ENCODE data around the gene ARHGAP19. TPM values are rescaled to one million over a fixed set of nuclear protein-coding genes. Genes with fewer than 3 reads are reported as not detected.

The ARHGAP19 gene
- total RNA-seq, 4 donors from 2014 or later = 37.5 to 109 (median 77.7) TPM

DNA sequence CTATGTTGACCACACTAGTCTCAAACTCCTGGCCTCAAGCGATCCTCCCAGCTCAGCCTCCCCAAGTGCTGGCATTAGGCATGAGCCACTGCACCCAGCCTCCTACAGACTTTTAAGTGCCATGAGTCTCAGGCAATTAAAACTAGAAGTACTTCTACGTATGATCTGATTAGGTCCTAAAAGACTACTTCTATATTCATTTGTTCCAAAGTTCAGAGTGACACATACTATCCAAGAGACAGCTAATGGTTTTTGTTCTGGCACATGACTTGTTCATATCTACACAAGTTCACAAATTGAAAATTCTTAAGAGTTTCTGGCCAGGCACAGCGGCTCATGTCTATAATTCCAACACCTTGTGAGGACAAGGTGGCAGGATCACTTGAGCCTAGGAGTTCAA, 11.7 kb downstream of the ARHGAP19 start:
- Histone ChIP-seq H3K4me3 (no peak overlapping the region), H3K27me3 (no peaks in the 10 kb centered on the region), H3K27ac (no peak overlapping the region), H3K9me3 (no peaks in the 10 kb centered on the region), H3K4me1 (peaks cover 7 to 26% (median 13%) of the 10 kb centered on the region in 4 donors), H3K36me3 (no peaks in the 10 kb centered on the region)
- TF ChIP-seq, protein P1, sequence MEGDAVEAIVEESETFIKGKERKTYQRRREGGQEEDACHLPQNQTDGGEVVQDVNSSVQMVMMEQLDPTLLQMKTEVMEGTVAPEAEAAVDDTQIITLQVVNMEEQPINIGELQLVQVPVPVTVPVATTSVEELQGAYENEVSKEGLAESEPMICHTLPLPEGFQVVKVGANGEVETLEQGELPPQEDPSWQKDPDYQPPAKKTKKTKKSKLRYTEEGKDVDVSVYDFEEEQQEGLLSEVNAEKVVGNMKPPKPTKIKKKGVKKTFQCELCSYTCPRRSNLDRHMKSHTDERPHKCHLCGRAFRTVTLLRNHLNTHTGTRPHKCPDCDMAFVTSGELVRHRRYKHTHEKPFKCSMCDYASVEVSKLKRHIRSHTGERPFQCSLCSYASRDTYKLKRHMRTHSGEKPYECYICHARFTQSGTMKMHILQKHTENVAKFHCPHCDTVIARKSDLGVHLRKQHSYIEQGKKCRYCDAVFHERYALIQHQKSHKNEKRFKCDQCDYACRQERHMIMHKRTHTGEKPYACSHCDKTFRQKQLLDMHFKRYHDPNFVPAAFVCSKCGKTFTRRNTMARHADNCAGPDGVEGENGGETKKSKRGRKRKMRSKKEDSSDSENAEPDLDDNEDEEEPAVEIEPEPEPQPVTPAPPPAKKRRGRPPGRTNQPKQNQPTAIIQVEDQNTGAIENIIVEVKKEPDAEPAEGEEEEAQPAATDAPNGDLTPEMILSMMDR (IDR thresholded peaks at IDR 0.05) = no peak
- TF ChIP-seq POLR2A (IDR thresholded peaks at IDR 0.05) (no peak), EP300 (IDR thresholded peaks at IDR 0.05) (no peak)
- WGBS, 2 donors = 97% methylated on average over 3 of the region's 3 CpGs
- DNase-seq (ENCODE audit: low spot score in 2 of 2) = no peak

DNA sequence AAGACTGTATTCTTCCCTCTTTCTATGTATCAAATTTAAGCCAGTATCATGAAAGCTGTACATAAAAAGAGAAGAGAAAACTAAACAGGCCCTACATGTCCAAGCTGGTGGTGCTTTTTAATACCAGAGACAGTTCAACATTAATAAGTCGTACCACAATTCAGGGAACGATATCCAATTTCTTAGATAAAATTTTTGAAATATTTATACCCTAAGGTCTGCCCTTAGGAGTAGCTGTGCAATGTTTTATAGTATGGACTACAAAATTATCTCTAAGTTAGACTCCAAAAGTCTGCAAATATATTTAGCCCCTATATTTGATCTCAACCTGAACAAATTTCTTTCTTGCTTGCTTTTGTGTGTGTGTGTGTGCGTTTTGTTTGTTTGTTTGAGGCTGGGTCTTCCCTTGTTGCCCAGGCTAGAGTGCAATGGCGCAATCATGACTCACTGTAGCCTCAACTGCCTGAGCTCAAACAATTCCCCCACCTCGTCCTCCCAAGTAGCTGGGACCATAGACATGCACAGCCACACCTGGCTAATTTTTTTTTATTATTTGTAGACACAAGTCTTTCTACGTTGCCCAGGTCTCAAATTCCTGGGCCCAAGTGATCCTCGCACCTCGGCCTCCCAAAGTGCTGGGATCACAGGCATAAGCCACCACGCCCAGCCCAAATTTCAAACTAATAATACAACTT, 13.2 kb downstream of the ARHGAP19 start:
- no peaks in the 10 kb centered on the region for H3K36me3 ChIP-seq
- H3K4me1 ChIP-seq = peaks cover 7 to 32% (median 13%) of the 10 kb centered on the region in 4 donors
- WGBS, 2 donors = 73 to 74% methylated on average over 9 of the region's 9 CpGs
- no peak overlapping the region for H3K4me3 ChIP-seq
- TF ChIP-seq, protein P1 (IDR thresholded peaks at IDR 0.05) = no peak
- no peak for TF ChIP-seq POLR2A (IDR thresholded peaks at IDR 0.05)
- TF ChIP-seq EP300 (IDR thresholded peaks at IDR 0.05) = no peak
- no peaks in the 10 kb centered on the region for H3K27me3 ChIP-seq
- DNase-seq (ENCODE audit: low spot score in 2 of 2) = no peak
- no peaks in the 10 kb centered on the region for H3K9me3 ChIP-seq
- H3K27ac ChIP-seq = peak overlapping the region in 3 of 4 donors; percentile 11 to 78 (median 51)

DNA sequence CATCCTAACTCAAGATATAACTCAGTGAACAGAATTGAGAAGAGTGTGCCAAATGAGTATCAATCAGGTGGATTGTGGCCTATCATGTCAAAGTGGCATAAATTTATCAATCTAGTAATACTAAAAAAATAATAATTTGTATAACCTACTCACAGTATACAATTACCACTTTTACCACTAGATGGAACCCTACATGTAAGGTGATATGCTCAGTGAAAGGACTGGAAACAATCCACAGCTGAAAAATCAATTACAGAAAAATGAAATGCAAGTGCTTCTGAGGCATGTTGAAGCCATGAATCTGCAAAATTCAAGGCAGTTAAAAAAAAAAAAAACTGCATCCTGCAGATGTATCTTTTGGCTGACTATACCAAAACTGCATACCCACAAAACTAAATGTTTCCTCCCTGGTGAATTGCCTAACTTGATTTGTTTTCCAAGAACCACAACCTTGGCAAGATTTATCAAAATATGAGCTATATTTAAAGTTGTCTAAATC, 13.9 kb downstream of the ARHGAP19 start:
- Histone ChIP-seq H3K4me3 (no peak overlapping the region), H3K9me3 (no peaks in the 10 kb centered on the region), H3K27ac (peak overlapping the region in 2 of 4 donors; percentile 61 to 78), H3K4me1 (peaks cover 7 to 32% (median 13%) of the 10 kb centered on the region in 4 donors), H3K27me3 (no peaks in the 10 kb centered on the region), H3K36me3 (no peaks in the 10 kb centered on the region)
- TF ChIP-seq POLR2A (IDR thresholded peaks at IDR 0.05) = no peak
- TF ChIP-seq, protein P1 (IDR thresholded peaks at IDR 0.05) = peak; percentile 58 to 75 (median 64)
- peak; percentile 66 to 78 for TF ChIP-seq EP300 (IDR thresholded peaks at IDR 0.05)
- DNase-seq (ENCODE audit: low spot score in 2 of 2) = no peak

DNA sequence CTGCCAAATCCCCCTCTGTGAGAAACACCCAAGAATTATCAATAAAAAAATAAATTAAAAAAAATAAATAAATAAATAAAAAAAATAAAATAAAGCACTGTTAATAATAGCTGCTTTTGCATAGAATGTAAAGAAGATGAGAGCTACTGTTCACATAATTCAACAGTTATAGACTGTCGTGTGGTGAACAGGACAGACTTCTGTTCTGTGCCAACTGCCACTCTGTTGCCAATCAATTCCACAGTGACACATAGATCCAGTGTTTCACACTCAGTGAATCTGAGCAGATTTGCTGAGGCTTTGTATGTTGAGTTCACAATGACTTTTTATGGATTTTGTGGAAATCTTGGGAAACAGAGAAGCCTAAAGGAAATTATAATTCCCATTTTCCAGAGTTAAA, 14.9 kb downstream of the ARHGAP19 start:
- Histone ChIP-seq H3K27me3 (no peaks in the 10 kb centered on the region), H3K4me3 (no peak overlapping the region), H3K36me3 (no peaks in the 10 kb centered on the region), H3K4me1 (peaks cover 7 to 32% (median 13%) of the 10 kb centered on the region in 4 donors), H3K27ac (peak overlapping the region in 2 of 4 donors; percentile 3 to 70), H3K9me3 (no peaks in the 10 kb centered on the region)
- no peak for DNase-seq (ENCODE audit: low spot score in 2 of 2)
- WGBS, 2 donors = 38 to 50% methylated on average over 1 of the region's 1 CpG
- TF ChIP-seq POLR2A (IDR thresholded peaks at IDR 0.05) (no peak), EP300 (IDR thresholded peaks at IDR 0.05) (no peak)
- TF ChIP-seq, protein P1 (IDR thresholded peaks at IDR 0.05) = no peak

DNA sequence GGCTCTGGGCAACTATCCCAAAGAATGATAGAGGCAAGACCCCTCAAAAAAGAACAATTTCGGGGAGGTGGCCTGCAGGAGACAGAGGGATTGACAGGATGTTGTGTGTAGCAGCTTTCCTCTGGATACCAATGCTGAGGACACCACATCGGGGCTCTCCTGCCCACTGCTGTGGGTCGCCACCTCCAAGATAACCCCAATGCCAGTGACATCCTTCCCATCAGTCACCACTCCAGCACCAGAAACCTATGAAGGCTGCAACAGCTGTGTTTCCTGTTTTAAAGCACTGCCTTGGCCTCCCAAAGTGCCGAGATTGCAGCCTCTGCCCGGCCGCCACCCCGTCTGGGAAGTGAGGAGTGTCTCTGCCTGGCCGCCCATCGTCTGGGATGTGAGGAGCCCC, 17.6 kb downstream of the ARHGAP19 start:
- no peaks in the 10 kb centered on the region for H3K9me3 ChIP-seq
- WGBS, 2 donors = 60 to 70% methylated on average over 3 of the region's 9 CpGs
- peak overlapping the region in 1 of 4 donors; percentile 27 for H3K27ac ChIP-seq

More for the DNA sequence above, 17.6 kb downstream of the ARHGAP19 start:
- DNase-seq (ENCODE audit: low spot score in 2 of 2) = no peak
- Histone ChIP-seq H3K36me3 (no peaks in the 10 kb centered on the region), H3K4me1 (peaks cover 7 to 30% (median 13%) of the 10 kb centered on the region in 4 donors), H3K4me3 (no peak overlapping the region), H3K27me3 (no peaks in the 10 kb centered on the region)
- no peak for TF ChIP-seq POLR2A (IDR thresholded peaks at IDR 0.05)
- no peak for TF ChIP-seq EP300 (IDR thresholded peaks at IDR 0.05)
- TF ChIP-seq, protein P1 (IDR thresholded peaks at IDR 0.05) = no peak

Measured in tibial nerve (tissue), 4 donors.